HG03354 (cell line): ENCODE results near the gene ZNF629.

Experiments
- ATAC-seq: cut with Tn5 transposase; IDR thresholded peaks from one replicate; pipeline ENCODE4 v1.9.1; 2021; ENCODE audit warnings: mild to moderate bottlenecking; ENCODE audit not compliant: unreplicated experiment, poor library complexity, severe bottlenecking

Gene ZNF629

GRCh38 chr16:30753596-30753995 is 33.4 kb downstream of the ZNF629 start:
- ATAC-seq: no peak

DNA sequence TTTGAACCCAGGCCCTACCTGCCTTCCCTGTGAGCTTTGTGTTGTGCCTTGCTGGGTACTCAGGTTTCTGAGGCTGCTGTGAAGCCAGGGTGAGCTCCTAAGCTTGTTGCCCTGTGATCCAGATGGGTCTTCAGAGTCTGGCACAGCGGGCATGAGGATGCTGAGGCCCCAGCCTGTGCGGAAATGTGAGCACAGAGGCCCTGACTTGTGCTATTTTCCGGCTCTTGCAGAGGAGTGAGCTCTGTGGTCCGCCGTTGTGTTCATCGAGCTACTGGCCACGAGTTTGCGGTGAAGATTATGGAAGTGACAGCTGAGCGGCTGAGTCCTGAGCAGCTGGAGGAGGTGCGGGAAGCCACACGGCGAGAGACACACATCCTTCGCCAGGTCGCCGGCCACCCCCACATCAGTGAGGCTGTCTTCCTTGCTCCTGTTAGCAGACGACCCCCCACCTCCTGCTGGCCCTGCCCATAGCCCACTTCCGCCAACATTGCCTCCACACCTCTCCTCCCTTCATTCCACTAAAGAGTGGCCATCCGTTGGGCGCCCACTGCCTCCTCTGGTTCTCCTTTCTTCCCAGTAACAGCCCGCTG is 36.0 kb downstream of the ZNF629 start:
- ATAC-seq: no peak

DNA sequence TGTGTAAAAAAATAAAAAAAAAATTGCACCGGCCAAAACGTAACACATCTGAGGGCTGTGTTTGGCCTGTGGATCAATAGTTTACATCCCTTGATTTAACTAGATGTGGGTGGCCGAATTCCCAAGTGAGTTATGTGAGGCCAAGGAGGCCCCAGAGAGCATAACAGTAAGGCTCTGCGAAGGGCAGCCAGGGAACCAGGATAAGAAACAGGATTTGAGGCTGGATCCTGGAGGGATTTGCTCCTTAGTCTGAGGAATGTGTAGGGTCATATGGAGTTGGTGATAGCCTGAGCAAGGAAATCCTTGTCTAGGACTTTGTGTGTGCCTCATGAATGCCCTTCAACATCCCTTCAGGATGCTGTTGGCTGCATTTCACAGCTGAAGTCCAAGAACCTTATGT is 36.8 kb downstream of the ZNF629 start:
- no peak for ATAC-seq

DNA sequence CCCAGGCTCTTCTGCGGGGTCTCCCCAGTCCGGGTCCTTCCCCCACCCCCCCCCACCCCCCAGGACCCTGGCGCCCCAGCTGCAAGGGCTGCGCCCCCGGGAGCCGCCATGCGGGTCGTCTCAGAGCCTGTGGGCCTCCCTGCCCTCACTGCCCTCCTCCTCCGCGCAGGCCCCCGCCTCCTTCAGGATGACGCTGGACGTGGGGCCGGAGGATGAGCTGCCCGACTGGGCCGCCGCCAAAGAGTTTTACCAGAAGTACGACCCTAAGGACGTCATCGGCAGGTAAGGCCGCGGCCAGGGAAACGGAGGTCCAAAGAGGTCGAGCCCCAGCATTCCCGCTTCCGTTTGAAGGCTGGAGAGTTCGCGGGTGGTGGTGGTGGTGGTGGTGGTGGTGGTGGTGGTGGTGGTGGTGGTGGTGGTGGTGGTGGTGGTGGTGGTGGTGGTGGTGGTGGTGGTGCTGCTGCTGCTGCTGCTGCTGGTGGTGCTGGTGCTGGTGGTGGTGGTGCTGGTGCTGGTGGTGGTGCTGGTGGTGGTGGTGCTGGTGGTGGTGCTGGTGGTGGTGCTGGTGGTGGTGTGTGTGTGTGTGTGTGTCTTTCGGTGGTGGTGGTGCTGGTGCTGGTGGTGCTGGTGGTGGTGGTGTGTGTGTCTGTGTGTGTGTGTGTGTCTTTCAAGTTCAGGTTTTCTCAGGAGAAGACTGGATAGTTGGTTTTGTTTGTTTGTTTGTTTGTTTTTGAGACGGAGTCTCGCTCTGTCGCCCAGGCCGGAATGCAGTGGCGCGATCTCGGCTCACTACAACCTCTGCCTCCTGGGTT is 38.2 kb downstream of the ZNF629 start:
- peak; percentile 22 for ATAC-seq

- peak; percentile 98 for ATAC-seq
Observed at GRCh38 chr16:30747799-30748633, 39.0 kb downstream of the ZNF629 start, which contains the start of gene PHKG2. PHKG2 (plus strand) TSS chr16:30748425; CDS start chr16:30748821, 396 bp downstream.

DNA sequence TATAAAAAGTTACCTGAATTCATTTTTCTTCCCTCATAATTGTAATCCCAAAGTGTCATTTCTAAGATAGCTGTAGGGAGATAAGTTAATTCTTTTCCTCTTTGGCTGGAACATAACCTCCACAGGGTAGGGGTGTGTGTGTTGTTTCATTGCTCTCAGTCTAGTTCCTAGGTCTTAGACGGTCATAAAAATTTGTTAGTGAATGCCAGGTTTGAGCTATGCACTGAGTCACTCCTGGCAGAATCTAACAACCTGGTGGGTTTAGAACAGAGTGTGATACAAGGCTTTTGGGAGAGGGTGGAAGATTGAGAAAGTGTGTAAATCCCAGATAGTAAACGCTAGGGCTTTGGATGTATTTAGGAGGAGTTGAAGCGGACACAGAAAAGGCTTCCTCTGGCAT is 39.7 kb downstream of the ZNF629 start:
- no peak for ATAC-seq

GRCh38 chr16:30746638-30747175 is 40.3 kb downstream of the ZNF629 start:
- ATAC-seq: no peak

DNA sequence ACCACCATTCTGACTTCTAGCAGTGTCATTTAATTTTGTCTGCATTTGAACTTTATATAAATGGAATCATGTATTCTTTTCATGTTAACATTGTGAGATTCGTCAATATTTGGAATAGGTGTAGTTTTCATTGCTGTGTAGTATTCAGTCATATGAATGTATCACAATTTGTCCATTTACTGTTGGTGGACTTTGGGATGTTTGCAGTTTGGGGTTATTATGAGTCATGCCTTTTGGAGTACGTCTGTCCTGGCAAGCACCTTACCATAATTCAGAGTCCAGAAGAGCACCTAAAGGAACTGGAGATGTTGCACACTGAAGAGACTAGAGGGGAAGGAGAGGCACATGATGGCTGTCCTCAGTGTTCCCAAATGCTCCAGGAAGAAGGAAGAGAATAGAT is 41.9 kb downstream of the ZNF629 start:
- ATAC-seq: no peak

GRCh38 chr16:30744183-30744582 is 42.8 kb downstream of the ZNF629 start:
- no peak for ATAC-seq

DNA sequence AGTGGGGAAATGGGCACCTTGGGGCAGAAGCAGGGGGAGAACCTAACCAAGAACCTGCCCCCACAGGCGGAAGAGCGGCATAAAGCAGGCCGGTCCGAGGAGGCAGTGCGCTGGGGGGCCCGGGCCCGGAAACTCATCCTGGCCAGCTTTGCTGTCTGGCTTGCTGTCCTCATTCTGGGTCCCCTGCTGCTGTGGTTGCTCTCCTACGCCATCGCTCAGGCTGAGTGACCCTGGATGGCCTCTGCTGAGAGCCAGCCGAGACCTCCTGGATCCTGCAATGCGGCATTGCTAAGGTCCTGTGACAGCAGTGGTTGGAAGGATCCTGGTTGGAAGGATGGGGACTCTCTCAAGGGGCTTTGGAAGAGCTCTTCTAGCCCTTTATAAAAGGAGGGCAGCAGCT is 43.3 kb downstream of the ZNF629 start:
- no peak for ATAC-seq

- no peak for ATAC-seq
Observed at GRCh38 chr16:30741461-30741914, 45.5 kb downstream of the ZNF629 start.

DNA sequence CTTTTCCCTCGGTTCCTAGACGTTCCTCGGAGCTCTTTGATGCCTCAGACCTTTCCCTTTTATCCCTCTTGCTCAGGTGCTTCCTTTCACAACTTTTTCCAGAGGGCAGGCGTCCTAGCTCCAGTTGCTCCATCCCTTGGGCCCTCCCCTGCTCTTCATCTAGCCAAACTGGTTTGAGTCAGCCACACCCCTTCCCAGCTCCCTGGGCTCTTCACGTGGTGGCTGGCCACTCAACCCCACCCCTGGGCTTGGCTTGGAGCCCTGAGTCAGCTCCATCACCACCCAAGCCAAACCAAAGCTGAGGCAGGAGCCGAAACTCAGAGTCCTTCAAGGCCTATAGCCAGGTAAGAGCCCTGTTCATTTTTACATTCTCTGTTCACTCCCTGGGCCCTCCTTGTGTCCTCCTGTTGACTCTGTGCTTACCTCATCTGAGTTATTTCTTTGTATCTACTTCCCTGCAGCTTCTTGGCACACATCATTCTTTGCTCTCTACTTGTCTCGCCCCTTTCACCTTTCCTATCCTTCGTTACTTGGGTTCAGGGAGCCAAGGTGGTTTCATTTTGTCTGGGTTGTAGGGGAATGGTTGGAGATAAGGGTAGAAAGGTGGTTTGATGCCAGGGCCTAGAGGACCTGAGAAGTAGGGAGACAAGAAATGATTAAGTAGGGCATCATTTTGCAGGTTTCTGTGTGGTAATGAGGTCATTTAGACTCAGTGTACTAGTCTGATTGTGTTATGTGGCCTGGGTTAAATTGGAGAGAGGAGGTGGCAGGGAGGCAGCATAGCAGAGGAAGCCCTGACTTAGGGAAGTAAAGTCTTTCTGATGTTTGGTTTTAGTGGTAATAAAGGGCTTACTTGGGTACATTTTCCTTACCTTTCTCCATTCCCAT is 46.4 kb downstream of the ZNF629 start:
- no peak for ATAC-seq

GRCh38 chr16:30738984-30739951 is 47.7 kb downstream of the ZNF629 start:
- ATAC-seq: no peak

DNA sequence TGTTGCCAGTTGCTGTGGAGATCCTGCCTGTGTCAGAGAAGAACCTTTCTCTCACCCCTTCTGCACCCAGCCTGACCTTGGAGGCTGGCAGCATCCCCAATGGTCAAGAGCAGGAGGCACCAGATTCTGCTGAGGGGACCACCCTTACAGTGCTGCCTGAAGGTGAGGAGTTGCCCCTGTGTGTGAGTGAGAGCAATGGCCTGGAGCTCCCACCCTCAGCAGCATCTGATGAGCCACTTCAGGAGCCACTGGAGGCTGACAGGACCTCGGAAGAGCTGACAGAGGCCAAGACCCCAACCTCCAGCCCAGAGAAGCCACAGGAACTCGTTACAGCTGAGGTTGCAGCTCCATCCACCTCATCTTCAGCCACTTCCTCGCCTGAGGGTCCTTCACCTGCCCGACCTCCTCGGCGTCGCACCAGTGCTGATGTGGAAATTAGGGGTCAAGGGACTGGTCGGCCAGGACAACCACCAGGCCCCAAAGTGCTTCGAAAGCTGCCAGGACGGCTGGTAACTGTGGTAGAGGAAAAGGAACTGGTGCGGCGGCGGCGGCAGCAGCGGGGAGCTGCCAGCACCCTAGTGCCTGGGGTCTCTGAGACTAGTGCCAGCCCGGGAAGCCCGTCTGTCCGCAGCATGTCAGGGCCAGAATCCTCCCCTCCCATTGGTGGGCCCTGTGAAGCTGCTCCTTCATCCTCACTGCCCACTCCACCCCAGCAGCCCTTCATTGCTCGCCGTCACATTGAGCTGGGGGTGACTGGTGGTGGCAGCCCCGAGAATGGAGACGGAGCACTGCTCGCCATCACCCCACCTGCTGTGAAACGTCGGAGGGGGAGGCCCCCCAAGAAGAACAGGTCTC is 49.0 kb downstream of the ZNF629 start:
- no peak for ATAC-seq

GRCh38 chr16:30736995-30737793 is 49.8 kb downstream of the ZNF629 start:
- ATAC-seq: no peak

GRCh38 chr16:30731411-30731810 is 55.6 kb downstream of the ZNF629 start:
- no peak for ATAC-seq
